GM21390 (cell line): ENCODE results near the gene MME.

ENCODE experiments used
- ATAC-seq: cut with Tn5 transposase; IDR thresholded peaks from one replicate; pipeline ENCODE4 v1.9.1; 2021; ENCODE audit not compliant: unreplicated experiment

Gene MME

GRCh38 chr3:155231792-155232191, 151.7 kb downstream of the MME start:
- peak; percentile 66 for ATAC-seq

- ATAC-seq, result peak; percentile 47
Measured at GRCh38 chr3:155232605-155233004, 152.5 kb downstream of the MME start.

GRCh38 chr3:155233213-155233612, 153.1 kb downstream of the MME start:
- ATAC-seq, result no peak
